Left renal cortex interstitium (tissue), 4 donors: ENCODE data around the gene EIF4G1. TPM values are rescaled to one million over a fixed set of nuclear protein-coding genes. Genes with fewer than 3 reads are reported as not detected.
A peak's percentile ranks its signal among the peaks of the same experiment; 100 is the strongest.

Experiments
- DNase-seq, 4 donors: peaks; one replicate each; pipeline ENCODE4 v3.0.0-alpha.2; 2013; ENCODE audit warnings: low read depth in 4 of 4, low spot score in 2 of 4, missing footprints in 1 of 4
- polyA plus RNA-seq, 4 donors: library from polyadenylated mRNA; unstranded; fragments of 120-200 nt; gene quantifications; one replicate each; pipeline ENCODE4 v1.2.1, GENCODE V29; 2013; ENCODE audit not compliant: insufficient read length in 4 of 4

Gene EIF4G1
- polyA plus RNA-seq, 4 donors: 161 to 227 (median 197) TPM

- no peak for DNase-seq
Observed at GRCh38 chr3:184349563-184350470, 35.4 kb downstream of the EIF4G1 start.

- DNase-seq: no peak
Observed at GRCh38 chr3:184350618-184351017, 36.2 kb downstream of the EIF4G1 start.

DNA sequence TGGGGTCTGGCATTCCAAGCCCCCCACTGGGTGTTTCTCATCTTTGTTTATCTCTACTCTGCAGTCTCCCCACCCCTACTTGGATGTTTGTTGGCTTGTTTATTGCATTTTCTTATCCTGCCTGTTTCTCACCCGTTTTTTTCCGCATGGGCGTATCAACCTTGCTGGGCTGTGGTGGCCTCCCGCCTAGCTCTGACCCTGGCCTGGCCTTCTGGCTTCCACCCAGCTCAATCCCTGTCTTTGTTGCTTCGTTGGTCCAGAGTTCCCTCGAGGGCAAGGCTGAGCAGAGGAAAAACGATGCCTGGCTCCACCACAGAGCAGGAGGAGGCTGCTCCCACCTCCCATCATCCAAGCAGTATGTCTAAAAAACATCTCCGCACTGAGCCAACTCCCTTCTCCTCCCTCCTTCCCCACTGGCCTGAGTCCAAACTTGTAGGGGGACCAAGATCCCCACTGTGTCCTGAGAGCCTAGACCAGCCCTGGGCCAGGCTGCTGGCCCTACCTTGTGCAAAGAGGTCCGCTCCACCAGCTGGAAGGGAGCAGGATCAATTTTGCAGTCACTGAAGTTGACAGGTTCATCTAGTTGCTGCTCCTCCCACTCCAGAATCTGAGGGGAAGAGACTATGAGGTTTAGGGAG is 37.2 kb downstream of the EIF4G1 start:
- DNase-seq: no peak

GRCh38 chr3:184352149-184352785 is 37.9 kb downstream of the EIF4G1 start:
- DNase-seq: no peak

- DNase-seq: no peak
Observed at GRCh38 chr3:184352897-184353545, 38.6 kb downstream of the EIF4G1 start.

GRCh38 chr3:184353546-184353941 is 39.1 kb downstream of the EIF4G1 start:
- no peak for DNase-seq

GRCh38 chr3:184354121-184354728 is 39.8 kb downstream of the EIF4G1 start:
- no peak for DNase-seq

DNA sequence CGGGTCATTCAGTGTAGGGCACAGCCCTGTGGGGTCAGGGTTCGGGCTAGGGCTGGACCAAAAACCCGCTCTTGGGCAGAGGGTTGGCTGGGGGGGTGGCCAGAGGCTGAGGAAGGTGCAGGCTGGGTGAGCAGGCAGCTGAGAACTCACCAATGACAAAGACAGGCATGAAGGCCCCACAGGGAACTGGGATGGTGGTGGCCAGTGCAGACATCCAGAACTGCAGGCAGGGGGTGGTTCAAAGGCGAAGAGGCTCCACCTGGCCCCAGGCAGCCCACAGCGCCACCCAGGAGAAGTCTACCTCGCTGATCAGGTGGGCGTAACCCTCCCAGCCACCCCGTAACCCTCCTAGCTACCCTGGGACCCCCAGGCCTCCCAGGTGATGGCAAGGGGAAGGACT is 40.3 kb downstream of the EIF4G1 start:
- DNase-seq: no peak

GRCh38 chr3:184355261-184356040 is 41.0 kb downstream of the EIF4G1 start:
- no peak for DNase-seq

GRCh38 chr3:184357248-184358123 is 43.1 kb downstream of the EIF4G1 start:
- no peak for DNase-seq

DNA sequence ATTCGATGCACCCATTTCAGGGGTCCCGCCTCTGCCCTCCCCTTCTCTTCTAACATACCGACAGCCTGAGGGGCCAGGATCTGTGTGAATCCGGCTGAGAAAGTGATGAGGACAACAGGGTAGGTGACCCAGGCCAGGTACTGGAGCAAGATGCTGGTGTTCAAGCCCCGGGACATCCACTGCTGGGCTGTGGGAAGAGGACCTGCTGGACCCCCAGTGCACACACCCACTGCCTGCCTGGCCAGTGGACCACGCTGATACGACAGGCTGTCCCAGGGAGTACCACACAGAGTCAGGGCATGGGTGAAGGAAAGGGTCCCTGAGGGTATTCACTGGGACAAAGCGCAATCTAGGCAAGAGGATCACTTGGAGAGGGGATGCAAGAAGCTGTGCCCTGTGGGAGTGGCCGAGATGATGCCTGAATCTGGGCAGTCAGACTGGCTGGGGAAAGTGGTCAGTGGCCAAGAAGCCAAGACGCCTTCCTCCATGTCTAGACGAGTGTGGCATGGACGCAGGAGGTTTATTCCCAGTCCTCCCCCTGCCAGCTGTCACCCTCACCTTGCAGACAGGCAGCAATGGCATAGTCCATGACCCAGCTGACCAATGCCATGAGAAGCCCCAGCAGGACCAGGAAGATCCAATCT is 43.8 kb downstream of the EIF4G1 start:
- DNase-seq: no peak

GRCh38 chr3:184358921-184359350 is 44.5 kb downstream of the EIF4G1 start:
- DNase-seq: no peak

GRCh38 chr3:184359610-184360009 is 45.2 kb downstream of the EIF4G1 start:
- DNase-seq: no peak

- DNase-seq: no peak
Observed at GRCh38 chr3:184360070-184360928, 45.9 kb downstream of the EIF4G1 start.

GRCh38 chr3:184360929-184361531 is 46.6 kb downstream of the EIF4G1 start:
- no peak for DNase-seq

DNA sequence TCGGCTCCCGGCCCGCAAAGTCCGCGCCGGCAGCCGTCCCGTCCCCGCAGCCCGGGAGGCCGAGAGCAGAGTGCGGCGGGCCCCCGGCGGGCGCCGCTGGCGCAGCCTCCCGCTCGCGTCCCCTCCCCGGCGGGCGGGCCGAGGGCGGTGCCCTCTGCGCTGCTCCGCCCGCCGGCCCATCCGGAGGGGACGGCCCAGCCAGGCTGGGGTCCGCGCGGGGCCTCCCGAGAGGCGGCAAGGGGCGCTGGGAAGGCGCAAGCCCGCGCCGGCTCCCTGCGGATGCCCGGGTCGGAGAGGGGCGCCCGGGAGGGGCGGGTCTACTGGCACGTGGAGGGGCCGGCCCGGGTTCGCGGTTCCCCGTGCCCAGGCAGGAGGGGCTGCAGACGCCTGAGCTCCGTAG is 47.1 kb downstream of the EIF4G1 start, which contains the start of the genes CLCN2 and POLR2H:
TSS of gene CLCN2 (minus strand) at position 74 of the 400 bp plus-strand sequence. CDS start 126 bp downstream, outside the sequence.
TSS of gene POLR2H (plus strand) at position 179 of the 400 bp plus-strand sequence. CDS start 1,783 bp downstream, outside the sequence.
- DNase-seq: peak in 1 of 4 donors; percentile 65
